Heart left ventricle (tissue), 16 donors: ENCODE measurements around the gene TCERG1. TPM values are rescaled to one million over a fixed set of nuclear protein-coding genes. Genes with fewer than 3 reads are reported as not detected.

Experiments used
- ATAC-seq, 4 donors: fragments of 200-7000 bp; cut with Tn5 transposase; one replicate each; pipeline ENCODE4 v1.9.1; 2020 to 2022; ENCODE audit warnings: moderate library complexity in 4 of 4, mild to moderate bottlenecking in 3 of 4, moderate number of reproducible peaks in 1 of 4
- DNase-seq, 5 donors: peaks; one replicate each; pipeline ENCODE4 v3.0.0-alpha.2; 2020
- H3K27ac ChIP-seq, 12 donors: fragments of 200-600 bp; sonication (generic) in 4 of 12; one replicate each; pipeline versions ENCODE4 v1.5.0 to v1.8.0; 2016 to 2022; ENCODE audit warnings: mild to moderate bottlenecking in 2 of 12
- H3K27me3 ChIP-seq, 9 donors: fragments of 200-600 bp; sonication (generic) in 2 of 9; one replicate each; pipeline versions ENCODE4 v1.5.1 to v1.8.0; 2016 to 2022; ENCODE audit warnings: mild to moderate bottlenecking in 3 of 9
- H3K36me3 ChIP-seq, 9 donors: fragments of 200-600 bp; sonication (generic) in 2 of 9; one replicate each; pipeline versions ENCODE4 v1.5.0 to v1.8.0; 2018 to 2022; ENCODE audit warnings: mild to moderate bottlenecking in 2 of 9
- H3K4me1 ChIP-seq, 12 donors: fragments of 200-600 bp; sonication (generic) in 4 of 12; one replicate each; pipeline versions ENCODE4 v1.5.0 to v1.8.0; 2016 to 2022; ENCODE audit warnings: mild to moderate bottlenecking in 3 of 12
- H3K4me3 ChIP-seq, 12 donors: fragments of 200-600 bp; sonication (generic) in 4 of 12; one replicate each; pipeline versions ENCODE4 v1.5.0 to v1.8.0; 2017 to 2022; ENCODE audit warnings: mild to moderate bottlenecking in 9 of 12, moderate library complexity in 4 of 12
- H3K9me3 ChIP-seq, 12 donors: fragments of 200-600 bp; sonication (generic) in 4 of 12; one replicate each; pipeline versions ENCODE4 v1.5.0 to v1.8.0; 2016 to 2022; ENCODE audit warnings: mild to moderate bottlenecking in 1 of 12
- CTCF ChIP-seq, 12 donors: fragments of 200-600 bp; sonication (generic) in 4 of 12; IDR thresholded peaks; one replicate each; pipeline versions ENCODE4 v1.5.0 to v1.8.0; 2018 to 2022; ENCODE audit warnings: antibody characterized with exemption in 12 of 12, mild to moderate bottlenecking in 5 of 12
- POLR2A ChIP-seq, 2 donors: fragments of 450-650 bp; IDR thresholded peaks; one replicate each; pipeline ENCODE4 v1.6.1; 2017; ENCODE audit warnings: antibody characterized with exemption in 2 of 2, mild to moderate bottlenecking in 2 of 2, moderate library complexity in 2 of 2
- WGBS, 4 donors: extraction: QIAGEN DNeasy Blood & Tissue Kit in 2 of 4; methylation state at CpG; one replicate each; pipeline versions ENCODE4 v1.1.5 to v1.1.7; 2013 to 2018; 5-methylcytosine and 5-hydroxymethylcytosine counted together
- intact Hi-C, 10 donors: fragments of 100-400 bp; cut with DNase I; formaldehyde crosslinking; loops; one replicate each; pipeline versions ENCODE4 v1.11.1 to v1.14.2; 2022
- polyA plus RNA-seq, 2 donors: library from polyadenylated mRNA; stranded (reverse); fragments of 200-250 nt; gene quantifications; one replicate each; pipeline ENCODE4 v1.2.3, GENCODE V29; 2013
- total RNA-seq, 9 donors: library from RNA; depleted of rRNA in 2 of 9; stranded (reverse); fragments of >200 nt in 2 of 9; fragmentation: NEBNext Ultra II Directional in 3 of 9; extraction: Animal tissue kit (Norgen Biotek cat#: 25700) in 3 of 9; gene quantifications; one replicate each; pipeline versions ENCODE4 v1.1.0 to v1.2.4, GENCODE V29; 2016 to 2023
- donor health status: ischemic (EF 13 %, LVEDD 7.1; RV severe dilation, severe dysfunction).
- donor health status: healthy with polysubstance abuse.
- donor health status: DM: no; HTN: yes; CAD: no.
- donor health status: DM: no; HTN: no; CAD: no.
- donor health status: ischemic (EF 25% LVEDD 6.9; RV normal size, moderate dysfunction).
- donor health status: ischemic (EF 25% LVEDD 5.7; RV mildly dilated, moderate dysfunction).
- donor health status: healthy.
- donor health status: DM: yes; HTN: yes; CAD: no.
- donor health status: ischemic (EF 35%, LVEDD 5.7; RV mildly dilated, moderate dysfunction).
- donor health status: nonischemic (EF 11% LVEDD 7.7; RV severe dilation, severe dysfunction).
- donor health status: DM: yes; HTN: yes; CAD: no.
- donor health status: PGD.
- donor health status: ischemic (EF 29% LVEDD 5.4; RV normal size, mild dysfunction).
- donor health status: nonischemic (EF 23%, LVEDD 6.1; RV moderate dilation, normal function).

Gene TCERG1
- total and polyA plus RNA-seq, 11 donors = 13.8 to 28.7 (median 21.6) TPM

DNA sequence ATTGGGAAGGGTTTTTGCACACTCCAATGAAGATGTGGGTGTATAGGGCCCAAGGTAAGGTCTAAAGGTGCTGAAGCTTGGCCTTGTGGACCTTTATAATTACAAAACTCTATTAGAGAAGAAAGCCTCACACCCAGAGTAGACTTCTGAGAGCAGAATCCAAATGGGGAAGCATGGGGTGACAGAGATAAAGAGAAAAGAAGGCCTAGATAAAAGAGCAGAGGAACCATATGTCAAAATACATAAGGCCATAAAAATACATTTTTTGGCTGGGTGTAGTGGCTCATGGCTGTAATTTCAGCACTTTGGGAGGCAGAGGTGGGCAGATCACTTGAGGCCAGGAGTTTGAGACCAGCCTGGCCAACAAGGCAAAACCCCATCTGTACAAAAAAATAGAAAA, 27.4 kb upstream of the TCERG1 start:
- DNase-seq (no peak), ATAC-seq (no peak)
- no peak overlapping the region for H3K27ac ChIP-seq
- TF ChIP-seq CTCF (IDR thresholded peaks at IDR 0.05) (no peak), POLR2A (IDR thresholded peaks at IDR 0.05) (no peak)
- no peaks in the 10 kb centered on the region for H3K9me3 ChIP-seq
- no peaks in the 10 kb centered on the region for H3K4me1 ChIP-seq
- intact Hi-C loops = loop anchor here in 2 of 10 donors (10.0 kb wide), 2 partner anchors 235 to 245 kb away; partner anchors contain the start of gene LARS1 (in 1 of the 2)
- no peak overlapping the region for H3K4me3 ChIP-seq
- no peaks in the 10 kb centered on the region for H3K36me3 ChIP-seq
- peaks cover 0 to 5% (median 0%) of the 10 kb centered on the region in 9 donors for H3K27me3 ChIP-seq

DNA sequence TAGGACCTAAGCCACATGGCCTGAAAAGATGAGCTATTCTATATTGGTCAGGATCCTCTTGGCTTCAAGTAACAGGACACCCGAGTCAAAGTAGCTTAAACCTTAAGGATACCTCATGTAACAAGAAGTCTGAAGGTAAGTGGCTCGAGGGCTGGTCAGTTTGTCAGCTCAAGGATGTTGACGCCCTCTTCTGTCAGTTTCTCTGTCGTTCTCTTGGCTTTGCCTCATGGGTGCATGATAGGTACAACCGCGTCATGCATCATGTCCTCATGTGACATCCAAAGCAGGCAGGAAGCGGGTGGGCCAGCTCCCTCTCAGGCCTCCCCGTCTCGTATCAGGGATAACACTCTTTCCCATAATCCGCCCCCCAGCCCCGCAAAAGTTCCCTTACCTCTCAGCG, 22.1 kb upstream of the TCERG1 start:
- Histone ChIP-seq H3K9me3 (no peaks in the 10 kb centered on the region), H3K36me3 (no peaks in the 10 kb centered on the region), H3K27ac (no peak overlapping the region), H3K4me3 (no peak overlapping the region), H3K4me1 (no peaks in the 10 kb centered on the region), H3K27me3 (peaks cover 0 to 9% (median 0%) of the 10 kb centered on the region in 9 donors)
- DNase-seq = no peak
- TF ChIP-seq POLR2A (IDR thresholded peaks at IDR 0.05) = no peak
- no peak for TF ChIP-seq CTCF (IDR thresholded peaks at IDR 0.05)
- intact Hi-C loops = loop anchor here in 4 of 10 donors (2.0 to 10.0 kb wide), 5 partner anchors 130 to 250 kb away; partner anchors contain the start of gene LARS1 (in 2 of the 4)
- WGBS, 4 donors = 65 to 69% (median 65%) methylated on average over 11 to 12 of the region's 12 CpGs
- no peak for ATAC-seq

- 78 to 83% (median 82%) methylated on average over 5 of the region's 5 CpGs for WGBS, 4 donors
Measured at GRCh38 chr5:146426305-146426704, 20.8 kb upstream of the TCERG1 start.

More at GRCh38 chr5:146426305-146426704, 20.8 kb upstream of the TCERG1 start:
- Histone ChIP-seq H3K4me1 (no peaks in the 10 kb centered on the region), H3K27me3 (peaks cover 0 to 9% (median 0%) of the 10 kb centered on the region in 9 donors), H3K36me3 (no peaks in the 10 kb centered on the region), H3K27ac (no peak overlapping the region), H3K4me3 (no peak overlapping the region), H3K9me3 (no peaks in the 10 kb centered on the region)
- DNase-seq (no peak), ATAC-seq (no peak)
- TF ChIP-seq CTCF (IDR thresholded peaks at IDR 0.05) (no peak), POLR2A (IDR thresholded peaks at IDR 0.05) (no peak)
- intact Hi-C loops = loop anchor here in 7 of 10 donors (2.0 to 10.0 kb wide), 6 partner anchors 134 to 252 kb away; partner anchors contain the start of gene LARS1 (in 2 of the 7)
